Inferior parietal cortex (tissue), 1 donor: ENCODE results near the gene ACOX3.

Experiments used
- DNase-seq: peaks from one replicate; pipeline ENCODE4 v3.0.0-alpha.2; 2016; ENCODE audit errors: extremely low spot score

ACOX3 gene

DNA sequence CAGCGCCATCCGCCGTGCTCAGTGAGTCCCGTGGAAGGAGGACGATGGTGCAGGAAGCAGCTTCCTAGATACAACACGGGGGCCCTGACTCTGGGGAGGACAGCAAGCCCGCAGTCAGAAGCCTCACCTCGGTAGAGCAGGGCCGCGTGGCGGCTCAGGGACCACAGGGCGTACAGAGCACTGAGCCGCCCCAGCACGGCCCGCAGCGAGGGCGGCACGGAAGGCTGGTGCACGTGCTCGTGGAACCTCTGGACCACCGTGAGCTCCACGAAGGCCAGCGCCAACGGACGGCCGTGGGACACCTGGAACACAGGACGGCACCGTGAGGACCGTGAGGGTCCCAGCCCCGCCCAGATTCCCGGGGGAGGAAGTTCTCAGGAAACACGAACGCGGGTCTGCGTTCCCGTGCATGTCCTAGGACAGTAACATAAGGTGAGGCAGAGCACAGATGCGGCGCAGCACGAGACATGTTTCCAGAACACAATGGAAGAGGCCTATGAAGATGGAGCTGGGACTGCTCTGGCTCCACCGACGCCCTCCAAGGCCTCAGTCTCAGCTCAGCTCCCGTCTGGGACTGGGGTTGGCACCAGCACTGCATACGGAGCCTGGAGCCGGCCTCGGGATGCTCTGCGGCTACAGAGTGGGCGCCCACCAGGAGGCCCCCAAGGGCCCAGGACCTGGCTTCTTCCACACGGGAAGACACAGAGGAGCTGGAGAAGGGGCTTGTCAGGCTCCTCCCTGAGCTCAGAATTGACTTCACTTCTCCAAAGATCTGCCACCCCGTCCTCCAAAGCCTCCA is 65.5 kb downstream of the ACOX3 start:
- no peak for DNase-seq

DNA sequence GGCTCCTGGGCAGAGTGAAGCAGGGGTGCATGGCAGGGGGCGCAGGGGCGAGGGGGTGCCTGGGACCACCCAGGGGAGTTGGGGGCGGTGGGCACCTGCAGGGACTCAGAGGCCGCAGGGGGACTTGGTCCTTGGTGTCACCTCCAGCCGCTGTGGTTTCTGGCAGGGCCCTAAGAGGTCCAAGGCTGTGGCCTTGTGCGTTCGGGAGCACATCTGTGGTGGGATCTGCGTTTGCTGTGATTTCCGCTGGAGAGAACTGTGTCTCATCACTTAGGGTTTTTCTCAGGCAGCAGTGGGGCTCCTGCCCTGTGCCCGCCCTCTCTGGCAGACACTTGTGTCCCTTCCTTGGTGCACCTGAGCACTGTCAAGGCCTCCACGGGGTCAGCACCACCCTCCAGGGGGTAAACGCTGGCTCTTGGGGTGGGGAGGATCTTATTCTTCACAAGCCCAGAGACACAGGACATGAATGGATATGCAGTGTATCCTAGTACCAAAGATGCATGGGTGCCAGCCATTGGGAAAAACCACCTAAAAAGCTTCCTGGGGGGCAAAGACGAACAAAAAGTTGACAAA is 66.5 kb downstream of the ACOX3 start:
- no peak for DNase-seq

DNA sequence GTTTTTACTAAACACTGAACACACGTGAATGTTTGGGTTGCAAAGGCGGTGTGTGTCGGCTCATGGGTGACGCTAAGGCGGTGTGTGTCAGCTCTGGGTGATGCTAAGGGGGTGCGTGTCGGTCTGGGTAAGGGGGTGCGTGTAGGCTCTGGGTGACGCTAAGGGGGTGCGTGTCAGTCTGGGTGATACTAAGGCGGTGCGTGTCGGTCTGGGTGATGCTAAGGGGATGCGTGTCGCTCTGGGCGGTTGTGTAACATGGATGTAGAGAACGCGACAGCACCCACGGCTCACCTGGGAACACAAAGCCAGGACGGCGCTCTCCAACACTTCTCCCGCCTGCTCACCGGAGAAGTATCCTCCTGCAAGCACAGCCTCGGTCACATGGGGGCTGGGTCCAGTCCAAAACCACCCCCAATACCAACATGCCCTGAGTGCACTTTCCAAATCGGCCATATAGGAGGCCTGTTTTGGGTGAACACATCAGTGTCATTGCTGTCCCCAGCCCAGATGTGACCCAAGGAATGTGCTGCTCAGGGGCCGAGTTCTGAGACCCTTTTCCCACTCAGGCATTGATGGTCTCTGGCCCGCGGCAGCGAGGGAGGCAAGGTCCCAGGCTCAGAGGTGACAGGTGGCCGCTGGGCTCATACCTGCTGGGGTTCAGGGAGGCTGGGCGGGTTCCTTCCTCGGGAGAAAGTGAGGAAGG is 67.1 kb downstream of the ACOX3 start:
- DNase-seq, result no peak

DNA sequence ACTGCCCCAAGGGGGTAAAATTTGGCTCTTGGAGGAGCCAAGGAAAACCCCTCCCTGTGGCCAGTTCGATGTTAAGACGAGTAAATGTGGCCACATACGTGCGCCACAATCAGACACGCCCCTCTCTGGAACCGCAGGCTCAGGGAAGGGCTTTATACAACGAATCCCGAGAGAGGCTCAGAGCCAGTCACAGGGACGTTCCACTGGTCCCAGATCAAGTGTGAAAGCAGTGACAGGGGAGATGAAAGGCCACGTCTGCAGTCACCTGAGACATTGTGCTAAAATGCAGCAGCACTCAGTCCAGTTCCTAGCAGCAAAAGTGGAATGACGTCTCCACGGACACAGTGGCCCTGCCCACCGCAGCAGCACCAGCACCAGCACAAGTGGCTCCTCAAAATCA is 68.0 kb downstream of the ACOX3 start:
- no peak for DNase-seq

DNA sequence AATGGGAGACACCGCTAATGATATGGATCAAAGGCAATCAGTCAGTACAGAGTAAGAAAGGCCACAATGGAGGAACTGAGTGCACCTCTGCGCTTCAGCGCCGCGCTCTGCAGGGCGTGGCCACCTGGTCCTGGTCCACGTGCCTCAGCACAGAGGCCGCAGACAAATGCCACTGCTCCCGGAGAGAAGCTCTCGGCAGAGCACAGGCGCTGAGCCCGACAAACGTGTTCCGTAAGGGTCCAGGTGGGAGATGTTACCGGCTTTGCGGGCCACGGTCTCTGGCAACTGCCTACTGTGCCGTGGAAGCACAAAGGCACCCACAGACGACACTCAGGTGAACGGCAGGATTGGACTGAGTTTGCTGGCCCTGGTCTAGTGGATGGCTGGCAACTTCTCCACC is 68.9 kb downstream of the ACOX3 start:
- DNase-seq, result no peak

DNA sequence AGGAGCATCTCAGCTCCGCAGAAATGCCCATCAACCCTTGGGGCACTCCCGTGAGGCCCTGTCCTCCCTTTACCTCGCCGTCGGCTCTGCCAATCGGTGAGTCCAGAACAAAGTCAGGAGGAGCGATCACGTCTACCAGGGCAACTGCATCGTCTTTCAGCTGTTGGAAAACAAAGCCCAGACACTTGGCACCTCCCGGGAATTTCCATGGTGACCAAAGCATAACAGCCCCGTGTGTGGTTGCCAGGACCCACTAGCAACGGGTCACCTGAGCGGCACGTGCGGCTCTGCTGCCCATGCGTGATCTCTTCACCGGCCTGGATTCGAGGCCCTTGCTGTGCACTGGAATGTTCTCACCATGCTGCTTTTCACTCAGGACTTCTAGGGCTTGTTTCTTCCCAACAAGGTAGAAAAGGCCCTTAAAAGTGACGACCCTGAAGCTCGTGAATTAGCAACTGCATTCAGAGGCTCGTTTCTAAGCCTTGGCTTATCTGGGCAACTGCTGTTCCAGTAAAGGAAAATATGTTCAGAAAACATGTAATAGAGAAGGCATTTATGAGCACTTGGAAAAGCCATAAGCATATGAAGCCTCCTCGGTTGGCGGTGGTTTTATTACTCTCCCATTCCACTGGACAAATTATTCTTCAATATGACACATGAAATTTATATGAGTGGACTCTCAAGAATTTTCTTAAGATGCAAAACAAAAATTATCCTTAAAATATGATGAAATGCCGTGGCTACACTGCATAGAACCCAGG is 69.5 kb downstream of the ACOX3 start:
- no peak for DNase-seq

DNA sequence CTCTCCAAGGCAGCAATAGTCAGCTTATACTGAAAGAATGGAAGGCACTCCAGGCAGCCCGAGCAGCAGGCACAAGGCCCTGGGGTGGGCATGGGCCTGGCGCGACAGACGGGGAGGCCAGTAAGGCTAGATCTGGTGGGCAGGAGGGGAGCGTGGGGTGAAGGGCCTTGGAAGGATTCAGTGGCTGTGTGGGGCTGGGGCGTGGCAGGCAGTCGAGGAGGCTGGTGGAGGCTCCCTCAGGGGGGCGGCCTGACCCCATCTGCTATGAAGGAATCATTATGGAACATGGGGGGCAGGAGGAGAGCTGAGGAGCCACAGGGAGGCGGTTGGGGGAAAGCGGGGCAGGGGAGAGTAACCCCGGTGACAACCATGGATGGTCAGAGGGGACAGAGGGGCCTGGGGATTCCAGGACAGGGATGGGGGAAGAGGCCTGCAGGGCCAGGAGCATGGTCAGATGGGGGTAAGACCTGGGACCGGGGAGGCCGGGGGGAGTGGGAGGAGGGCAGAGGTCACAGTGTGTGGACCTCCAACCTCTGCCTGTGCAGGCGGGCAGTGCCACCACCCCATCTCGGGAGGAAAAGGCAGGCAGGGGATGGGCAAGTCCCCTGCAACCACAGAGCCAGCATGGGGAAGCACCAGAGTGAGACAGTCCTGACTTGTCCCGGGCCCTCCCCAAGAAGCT is 70.3 kb downstream of the ACOX3 start:
- DNase-seq, result no peak

DNA sequence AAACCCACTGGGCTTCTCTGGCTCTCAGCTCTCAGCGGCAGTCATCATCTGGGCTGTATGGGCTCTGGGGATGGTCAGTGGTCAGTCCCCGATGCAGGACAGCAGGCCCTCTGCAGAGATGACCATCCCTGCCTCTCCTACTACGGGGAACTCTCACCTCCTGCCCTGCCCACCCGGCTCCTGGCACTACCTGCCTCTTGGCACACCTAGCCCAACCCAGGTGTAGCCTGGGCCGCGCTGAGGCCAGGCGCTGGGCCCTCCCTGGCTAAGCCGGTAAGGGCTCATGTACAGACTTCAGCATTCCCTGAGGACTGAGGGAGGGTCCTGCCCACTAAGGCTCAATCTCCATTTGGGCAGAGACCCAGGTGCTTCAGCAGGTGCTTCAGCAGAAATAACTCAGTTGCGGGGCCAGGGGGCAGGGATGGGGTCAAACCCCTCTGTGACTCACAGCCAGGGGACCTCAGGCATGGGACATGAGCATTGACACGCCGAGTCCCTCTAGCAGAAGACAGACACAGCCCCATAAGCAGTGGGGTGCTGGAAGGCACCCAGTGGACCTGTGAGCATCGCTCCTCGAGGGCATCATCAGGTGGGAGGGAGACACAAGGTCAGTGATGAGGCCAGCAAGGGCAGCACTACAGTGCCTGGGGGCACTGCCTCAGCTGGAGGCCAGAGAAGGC is 71.0 kb downstream of the ACOX3 start:
- DNase-seq, result no peak

DNA sequence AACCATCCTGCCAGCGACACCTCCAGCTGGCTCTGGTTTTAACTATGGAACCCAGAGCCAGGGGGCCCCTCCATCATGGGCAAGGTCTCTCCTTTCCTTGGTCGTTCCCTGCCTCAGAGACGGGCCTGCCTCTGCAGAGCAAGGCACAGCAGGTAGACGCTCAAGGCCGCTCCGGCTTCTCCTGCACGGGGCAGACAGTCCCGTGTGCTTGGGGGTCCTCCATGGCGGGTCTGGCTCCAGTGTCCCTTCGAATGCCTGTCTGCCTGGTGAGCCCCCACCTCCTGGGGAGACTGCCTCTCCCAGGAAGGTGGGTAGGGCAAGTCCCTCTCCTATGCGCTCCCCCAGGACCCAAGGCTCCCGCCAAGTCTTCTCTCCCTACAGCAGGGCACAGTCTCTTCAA is 71.5 kb downstream of the ACOX3 start:
- DNase-seq, result no peak

DNA sequence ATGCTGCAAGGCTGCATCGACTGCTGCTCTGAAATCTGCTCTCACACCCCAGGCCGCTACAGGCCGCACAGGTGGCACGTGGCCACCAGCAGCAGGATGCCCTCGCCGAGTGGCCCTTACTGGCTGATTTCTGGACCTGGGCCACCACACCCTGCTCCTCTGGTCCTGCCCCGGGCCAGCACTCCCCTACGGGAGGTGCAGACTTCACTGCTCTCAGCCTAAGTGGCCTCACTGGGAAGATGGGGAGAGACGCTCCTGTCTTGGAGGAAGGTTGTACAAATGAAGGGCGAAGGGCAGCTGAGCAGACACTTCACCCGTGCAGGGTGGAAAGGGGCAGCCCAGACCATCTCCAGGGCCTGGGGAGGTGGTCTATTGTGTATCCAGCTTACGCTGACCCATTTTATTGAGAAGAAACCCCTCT is 72.5 kb downstream of the ACOX3 start:
- DNase-seq, result no peak

DNA sequence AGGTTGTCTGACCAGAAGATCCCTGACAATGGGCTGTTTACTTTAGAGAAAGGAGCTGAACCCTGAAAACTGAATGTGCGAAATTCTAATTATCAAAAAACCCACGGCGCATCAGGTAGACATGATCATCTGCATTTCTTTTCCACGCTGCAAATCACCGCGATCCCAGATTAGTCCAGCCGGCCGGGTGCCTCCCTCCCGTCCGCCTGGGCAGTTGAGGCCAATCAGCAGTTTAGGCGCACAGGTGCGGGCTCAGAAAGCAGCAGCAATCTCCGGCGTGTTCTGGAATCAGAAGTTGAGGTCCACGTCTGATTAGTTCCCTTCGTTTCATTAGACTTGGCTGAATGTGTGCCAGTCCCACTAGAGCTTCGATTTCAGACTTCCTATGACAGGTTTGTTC is 73.9 kb downstream of the ACOX3 start:
- DNase-seq, result no peak

DNA sequence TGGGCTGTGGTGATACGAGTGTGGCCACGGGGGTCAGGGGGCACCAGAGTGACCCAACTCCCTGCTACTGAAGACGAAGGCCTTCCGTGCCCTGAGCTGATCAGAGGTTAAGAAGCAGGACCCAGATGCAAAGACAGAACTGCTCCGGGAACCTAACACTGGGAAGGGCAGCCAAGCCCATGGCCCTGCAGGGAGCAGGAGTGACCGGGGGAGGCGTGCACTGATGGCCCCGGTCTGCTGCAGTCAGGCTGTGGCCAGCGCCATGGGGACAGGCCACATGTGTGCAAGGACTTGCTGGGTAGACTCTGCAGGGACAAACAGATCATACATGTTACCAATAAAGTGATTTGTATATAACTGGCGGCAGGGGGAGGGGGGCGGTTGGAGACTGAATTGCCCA is 74.6 kb downstream of the ACOX3 start:
- no peak for DNase-seq

DNA sequence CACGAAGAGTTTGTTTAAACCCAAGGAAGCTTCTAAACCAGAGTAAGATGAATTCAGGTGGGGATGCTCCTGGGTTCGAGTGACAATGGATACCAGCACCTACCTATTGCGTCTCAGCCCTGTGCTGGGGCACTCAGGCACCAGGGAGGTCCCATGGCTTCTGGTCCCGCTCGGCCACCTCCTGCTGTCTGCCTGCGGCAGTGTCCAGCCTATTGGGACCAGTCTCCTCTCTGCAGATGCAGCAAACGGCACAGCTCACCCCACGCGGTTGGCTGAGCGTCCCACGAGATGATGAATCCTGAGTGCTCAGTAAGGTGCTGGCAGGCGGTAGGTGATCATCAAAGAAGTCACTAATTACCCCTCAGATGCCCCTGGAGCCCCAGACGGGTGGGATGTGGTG is 75.2 kb downstream of the ACOX3 start:
- no peak for DNase-seq

DNA sequence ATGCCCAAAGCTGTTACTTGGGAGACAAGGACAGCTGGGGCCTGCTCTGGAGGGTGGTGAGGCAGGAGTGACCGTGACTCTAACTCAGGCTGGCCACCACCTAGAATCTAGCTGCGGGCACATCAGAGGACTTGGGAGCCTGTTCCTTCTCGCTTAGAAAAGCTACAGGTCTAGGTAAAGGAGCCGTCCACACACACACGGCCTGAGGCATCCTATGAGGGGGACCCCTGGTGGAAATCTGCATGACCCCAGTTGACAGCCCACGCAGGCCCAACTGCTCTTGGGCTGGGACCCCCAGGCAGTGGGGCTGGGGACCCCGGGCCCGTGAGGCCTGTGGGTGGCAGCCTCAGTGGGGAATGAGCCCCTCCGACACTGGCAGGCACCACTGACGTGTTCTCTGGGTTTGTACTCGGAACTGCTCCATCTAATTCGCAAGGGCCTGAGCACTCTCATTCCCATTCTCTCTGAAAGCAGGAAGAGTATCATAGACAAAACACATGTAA is 75.6 kb downstream of the ACOX3 start:
- no peak for DNase-seq

DNA sequence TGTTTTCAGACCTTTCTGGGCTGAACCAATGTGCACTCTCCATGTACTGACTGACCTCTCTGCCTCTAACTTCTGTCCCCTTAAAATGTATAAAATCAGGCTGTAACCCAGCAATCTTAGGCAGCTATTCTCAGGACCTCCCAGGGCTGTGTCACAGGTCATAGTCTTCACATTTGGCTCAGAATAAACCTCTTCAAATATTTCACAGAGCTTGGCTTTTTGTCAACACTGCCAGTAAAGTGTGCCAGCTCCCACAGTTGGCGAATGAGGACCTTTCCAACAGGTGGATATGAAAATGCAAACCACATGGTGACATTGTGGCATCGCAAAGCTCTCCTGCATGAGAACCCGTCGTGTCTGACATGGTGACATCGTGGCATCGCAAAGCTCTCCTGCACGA is 76.4 kb downstream of the ACOX3 start:
- DNase-seq, result no peak

DNA sequence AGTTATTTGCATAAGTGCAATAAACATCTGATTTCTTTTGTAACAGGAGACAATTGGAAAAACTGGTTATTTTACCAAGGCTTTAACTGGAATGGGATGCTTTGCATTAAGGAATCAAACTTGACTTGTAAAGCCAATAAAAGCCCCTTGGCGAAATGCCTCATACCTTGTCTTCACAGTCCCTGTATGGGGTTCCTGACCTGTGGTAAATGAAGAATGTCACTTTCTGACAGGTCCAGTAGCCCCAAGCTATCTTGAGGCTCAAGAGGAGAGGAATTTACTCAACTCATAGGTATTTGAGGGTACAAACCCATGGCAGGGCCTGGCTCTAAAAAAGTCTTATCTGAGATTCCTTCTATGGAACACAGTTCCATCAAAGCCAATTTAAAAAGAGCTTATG is 78.0 kb downstream of the ACOX3 start:
- no peak for DNase-seq

DNA sequence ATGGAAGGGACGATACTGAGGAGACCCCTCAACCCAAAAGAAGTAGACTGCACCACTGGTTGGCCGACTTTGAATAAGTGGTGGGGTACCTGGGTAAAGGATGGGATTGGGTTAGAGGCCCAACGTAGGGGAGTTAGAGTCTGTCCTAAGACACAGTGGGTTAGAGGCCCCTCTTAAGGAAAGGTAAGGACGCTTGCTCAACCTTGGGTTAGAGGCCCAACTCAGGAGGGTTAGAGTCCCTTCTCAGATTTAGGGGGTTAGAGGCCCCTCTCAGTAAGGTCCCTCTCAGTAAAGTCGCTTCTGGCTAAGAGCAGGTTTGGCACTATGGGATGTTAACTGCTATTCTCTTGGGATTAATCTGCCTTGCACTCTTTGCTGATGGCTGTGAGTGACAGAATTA is 81.3 kb downstream of the ACOX3 start:
- DNase-seq, result no peak

DNA sequence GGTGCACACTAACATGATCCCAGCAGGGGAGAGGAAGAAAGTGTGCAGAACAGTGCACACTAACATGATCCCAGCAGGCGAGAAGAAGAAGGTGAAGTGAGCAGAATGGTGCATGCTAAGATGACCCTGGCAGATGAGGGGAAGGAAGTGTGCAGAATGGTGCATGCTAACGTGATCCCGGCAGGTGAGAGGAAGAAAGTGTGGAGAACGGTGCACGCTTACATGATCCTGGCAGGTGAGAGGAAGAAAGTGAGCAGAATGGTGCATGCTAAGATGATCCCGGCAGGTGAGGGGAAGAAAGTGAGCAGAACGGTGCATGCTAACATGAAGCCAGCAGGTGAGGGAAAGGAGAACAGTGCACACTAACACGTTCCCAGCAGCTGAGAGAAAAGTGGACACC is 83.7 kb downstream of the ACOX3 start:
- DNase-seq, result no peak

DNA sequence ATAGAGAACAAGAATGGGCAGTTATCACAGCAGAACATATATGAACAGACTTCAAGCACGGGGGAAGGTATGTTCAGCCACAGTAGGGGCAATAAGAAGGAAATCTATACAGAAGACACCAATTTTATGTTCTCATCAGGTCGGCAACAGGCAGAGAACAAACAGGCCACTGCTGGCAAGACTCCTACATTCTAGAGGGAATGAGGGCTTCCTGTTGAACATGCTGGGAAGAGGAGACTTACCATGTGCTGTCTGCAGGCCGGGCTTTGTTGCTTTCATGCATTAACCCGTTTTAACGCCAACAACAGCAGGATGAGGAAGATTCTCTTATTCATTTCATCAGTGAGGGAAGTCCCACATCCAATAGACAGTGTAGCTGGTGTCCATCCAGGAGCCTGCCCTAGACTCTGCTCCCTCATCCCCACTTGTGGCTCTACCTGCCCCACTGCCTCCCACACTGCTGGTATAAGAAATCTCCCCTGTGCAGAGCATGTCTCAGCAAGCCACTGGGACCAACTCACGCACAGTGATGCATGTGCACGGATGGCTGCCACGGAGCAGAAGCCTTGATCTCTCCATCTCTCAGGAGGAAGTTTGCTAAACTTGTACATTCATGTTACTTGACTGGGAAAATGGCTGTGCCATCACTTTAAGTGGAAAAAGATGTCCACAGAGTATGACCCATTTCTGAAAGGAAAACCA is 84.5 kb downstream of the ACOX3 start:
- DNase-seq, result no peak

DNA sequence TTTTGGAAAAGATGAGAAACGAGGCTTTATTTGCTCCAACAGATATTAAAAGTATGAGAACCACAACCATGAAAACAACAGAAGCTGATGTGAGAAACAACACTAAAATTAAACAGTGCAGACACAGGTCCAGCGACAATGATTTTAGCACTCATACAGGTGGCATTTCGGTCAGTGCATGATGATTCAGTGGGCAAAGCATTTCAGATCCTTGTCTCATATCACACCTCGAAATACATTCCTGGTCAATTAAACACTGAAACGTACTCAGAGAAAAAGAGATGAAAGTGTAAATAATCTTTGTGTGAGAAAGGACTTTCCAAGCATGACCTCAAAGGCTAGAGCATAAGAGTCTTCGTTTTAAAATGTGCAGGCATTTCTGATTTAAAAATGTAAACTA is 85.2 kb downstream of the ACOX3 start:
- no peak for DNase-seq
